Subcutaneous abdominal adipose tissue (tissue), 5 donors: Measurements from ENCODE around the gene MC3R.

Source experiments
- H3K27ac ChIP-seq: one replicate; pipeline ENCODE4 v1.7.0; 2013; ENCODE audit warnings: low read depth, mild to moderate bottlenecking, inconsistent platforms, low read length, moderate library complexity
- H3K27me3 ChIP-seq, 5 donors: one replicate each; pipeline ENCODE4 v1.7.0; 2013; ENCODE audit warnings: low read length in 5 of 5, inconsistent platforms in 1 of 5; ENCODE audit not compliant: control insufficient read depth in 5 of 5, insufficient read depth in 4 of 5
- H3K36me3 ChIP-seq, 5 donors: one replicate each; pipeline ENCODE4 v1.7.0; 2013; ENCODE audit warnings: low read length in 5 of 5; ENCODE audit not compliant: control insufficient read depth in 5 of 5, insufficient read depth in 5 of 5
- H3K4me1 ChIP-seq, 5 donors: one replicate each; pipeline ENCODE4 v1.7.0; 2013; ENCODE audit warnings: low read length in 5 of 5, mild to moderate bottlenecking in 3 of 5, moderate library complexity in 1 of 5; ENCODE audit not compliant: control insufficient read depth in 5 of 5, insufficient read depth in 5 of 5
- H3K4me3 ChIP-seq, 5 donors: one replicate each; pipeline ENCODE4 v1.7.0; 2013; ENCODE audit warnings: low read length in 5 of 5, low read depth in 1 of 5
- H3K9ac ChIP-seq, 5 donors: one replicate each; pipeline ENCODE4 v1.7.0; 2013; ENCODE audit warnings: low read length in 5 of 5, mild to moderate bottlenecking in 4 of 5, moderate library complexity in 3 of 5
- H3K9me3 ChIP-seq, 5 donors: one replicate each; pipeline ENCODE4 v1.7.0; 2013; ENCODE audit warnings: low read length in 5 of 5; ENCODE audit not compliant: control insufficient read depth in 5 of 5
- donor health status: healthy.
- donor health status: healthy.
- donor health status: healthy.
- donor health status: healthy.
- donor health status: healthy.

Gene MC3R

GRCh38 chr20:56247954-56248782 lies at the start of gene MC3R:
Gene MC3R, plus strand, starts transcription at chr20:56248732. Its CDS starts 112 bp downstream, at chr20:56248844.
- H3K27ac ChIP-seq, result no peak within 1 kb of the TSS
- no peaks in the 10 kb centered on the region for H3K4me1 ChIP-seq
- no peaks in the 10 kb centered on the region for H3K9me3 ChIP-seq
- H3K9ac ChIP-seq, result no peak within 1 kb of the TSS
- no peaks in the 10 kb centered on the region for H3K36me3 ChIP-seq
- H3K27me3 ChIP-seq, result peaks cover 10 to 38% (median 26%) of the 10 kb centered on the region in 5 donors
- no peak within 1 kb of the TSS for H3K4me3 ChIP-seq

- Histone ChIP-seq H3K4me1 (no peaks in the 10 kb centered on the region), H3K36me3 (no peaks in the 10 kb centered on the region)
Observed at GRCh38 chr20:56200456-56200855, 48.1 kb upstream of the MC3R start.

GRCh38 chr20:56202493-56203077 lies 45.9 kb upstream of the MC3R start:
- Histone ChIP-seq H3K9me3 (peaks cover 12 to 20% (median 19%) of the 10 kb centered on the region in 5 donors), H3K36me3 (no peaks in the 10 kb centered on the region), H3K27ac (no peak overlapping the region), H3K4me3 (no peak overlapping the region), H3K27me3 (peaks cover 0 to 3% (median 0%) of the 10 kb centered on the region in 5 donors), H3K9ac (no peak overlapping the region), H3K4me1 (no peaks in the 10 kb centered on the region)

More at GRCh38 chr20:56200456-56200855, 48.1 kb upstream of the MC3R start:
- no peak overlapping the region for H3K9ac ChIP-seq
- peaks cover 12 to 20% (median 19%) of the 10 kb centered on the region in 5 donors for H3K9me3 ChIP-seq
- H3K4me3 ChIP-seq, result peak overlapping the region in 1 of 5 donors; percentile 25
- peaks cover 0 to 3% (median 0%) of the 10 kb centered on the region in 5 donors for H3K27me3 ChIP-seq
- H3K27ac ChIP-seq, result no peak overlapping the region

- H3K4me3 ChIP-seq, result no peak overlapping the region
- no peak overlapping the region for H3K27ac ChIP-seq
- H3K36me3 ChIP-seq, result no peaks in the 10 kb centered on the region
Observed at GRCh38 chr20:56204206-56204605, 44.3 kb upstream of the MC3R start.

GRCh38 chr20:56205346-56205745 lies 43.2 kb upstream of the MC3R start:
- Histone ChIP-seq H3K36me3 (no peaks in the 10 kb centered on the region), H3K27me3 (peaks cover 0 to 3% (median 0%) of the 10 kb centered on the region in 5 donors), H3K27ac (no peak overlapping the region), H3K9me3 (peaks cover 0 to 9% (median 4%) of the 10 kb centered on the region in 5 donors), H3K4me1 (no peaks in the 10 kb centered on the region), H3K4me3 (no peak overlapping the region), H3K9ac (no peak overlapping the region)

More at GRCh38 chr20:56204206-56204605, 44.3 kb upstream of the MC3R start:
- Histone ChIP-seq H3K9me3 (peaks cover 10 to 19% (median 16%) of the 10 kb centered on the region in 5 donors), H3K27me3 (peaks cover 0 to 3% (median 0%) of the 10 kb centered on the region in 5 donors), H3K9ac (no peak overlapping the region), H3K4me1 (no peaks in the 10 kb centered on the region)

GRCh38 chr20:56207656-56208055 lies 40.9 kb upstream of the MC3R start:
- H3K27me3 ChIP-seq, result no peaks in the 10 kb centered on the region
- H3K27ac ChIP-seq, result no peak overlapping the region
- H3K4me3 ChIP-seq, result no peak overlapping the region
- H3K36me3 ChIP-seq, result no peaks in the 10 kb centered on the region
- H3K9ac ChIP-seq, result no peak overlapping the region
- H3K4me1 ChIP-seq, result no peaks in the 10 kb centered on the region
- no peaks in the 10 kb centered on the region for H3K9me3 ChIP-seq

- Histone ChIP-seq H3K36me3 (no peaks in the 10 kb centered on the region), H3K27ac (no peak overlapping the region), H3K27me3 (no peaks in the 10 kb centered on the region), H3K4me1 (no peaks in the 10 kb centered on the region), H3K9ac (no peak overlapping the region), H3K4me3 (no peak overlapping the region), H3K9me3 (no peaks in the 10 kb centered on the region)
Observed at GRCh38 chr20:56208121-56208520, 40.4 kb upstream of the MC3R start.

GRCh38 chr20:56211051-56211450 lies 37.5 kb upstream of the MC3R start:
- no peaks in the 10 kb centered on the region for H3K36me3 ChIP-seq
- H3K4me1 ChIP-seq, result no peaks in the 10 kb centered on the region
- no peaks in the 10 kb centered on the region for H3K9me3 ChIP-seq
- no peak overlapping the region for H3K27ac ChIP-seq
- no peak overlapping the region for H3K9ac ChIP-seq
- no peak overlapping the region for H3K4me3 ChIP-seq
- H3K27me3 ChIP-seq, result peaks cover 0 to 2% (median 0%) of the 10 kb centered on the region in 5 donors

- Histone ChIP-seq H3K4me1 (no peaks in the 10 kb centered on the region), H3K36me3 (no peaks in the 10 kb centered on the region), H3K9ac (no peak overlapping the region), H3K27me3 (peaks cover 0 to 2% (median 0%) of the 10 kb centered on the region in 5 donors), H3K27ac (no peak overlapping the region), H3K9me3 (no peaks in the 10 kb centered on the region), H3K4me3 (no peak overlapping the region)
Observed at GRCh38 chr20:56212091-56212490, 36.4 kb upstream of the MC3R start.

- H3K36me3 ChIP-seq, result no peaks in the 10 kb centered on the region
- no peaks in the 10 kb centered on the region for H3K4me1 ChIP-seq
- no peak overlapping the region for H3K9ac ChIP-seq
- H3K27ac ChIP-seq, result no peak overlapping the region
- H3K27me3 ChIP-seq, result peaks cover 0 to 2% (median 0%) of the 10 kb centered on the region in 5 donors
- H3K4me3 ChIP-seq, result no peak overlapping the region
- H3K9me3 ChIP-seq, result no peaks in the 10 kb centered on the region
Observed at GRCh38 chr20:56213321-56213720, 35.2 kb upstream of the MC3R start.
